ENCODE measurements around the gene EVPL.

GRCh38 chr17:76049239-76049638 is 22.1 kb upstream of the EVPL start:
- no peak for TF ChIP-seq TAF1 (IDR thresholded peaks at IDR 0.05; ENCODE audit: borderline replicate concordance, insufficient read depth, low read length)
- no peak for TF ChIP-seq POLR2AphosphoS5 (IDR thresholded peaks at IDR 0.05; ENCODE audit: low read depth, low read length)
- no peak for TF ChIP-seq FOXP2 (optimal IDR thresholded peaks at IDR 0.05; ENCODE audit: borderline replicate concordance, extremely low read depth, extremely low read length, insufficient read depth)
- no peak for TF ChIP-seq REST (IDR thresholded peaks at IDR 0.05; ENCODE audit: insufficient read depth in 1 of 2, low read depth in 2 of 2, low read length in 2 of 2)
- no peak for TF ChIP-seq SIN3A (IDR thresholded peaks at IDR 0.05; ENCODE audit: borderline replicate concordance, insufficient read depth, low read length)
